ENCODE measurements around the gene TRIO.

TRIO gene

GRCh38 chr5:14297697-14298096 lies 154.6 kb downstream of the TRIO start:
- no peak for DNase-seq (ENCODE audit: low read depth)

GRCh38 chr5:14298126-14298847 lies 155.1 kb downstream of the TRIO start:
- DNase-seq (ENCODE audit: low read depth), result no peak

DNA sequence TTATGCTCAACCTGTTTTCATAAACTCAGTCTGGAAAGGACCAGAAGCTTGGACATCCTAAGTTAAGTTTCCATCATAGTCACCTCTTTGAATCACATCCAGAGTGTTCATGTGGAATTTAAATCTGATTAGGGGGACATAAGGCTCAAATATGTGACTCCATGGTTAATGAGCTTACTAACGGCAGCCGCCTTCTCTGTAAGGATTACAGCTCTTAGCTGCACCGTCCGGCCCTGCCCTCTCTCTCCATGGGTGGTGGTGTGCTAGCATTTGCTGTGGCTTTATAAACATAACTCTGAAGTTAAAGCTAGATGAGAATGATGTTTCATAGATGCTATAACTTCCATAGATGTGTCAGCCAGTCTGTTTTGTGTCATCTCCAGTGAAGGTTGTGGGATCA lies 156.5 kb downstream of the TRIO start:
- no peak for DNase-seq (ENCODE audit: low read depth)

- DNase-seq (ENCODE audit: low read depth), result no peak
These were observed 158.0 kb downstream of the TRIO start for GRCh38 chr5:14301186-14301585.

GRCh38 chr5:14302330-14302729 lies 159.2 kb downstream of the TRIO start:
- DNase-seq (ENCODE audit: low read depth), result no peak

DNA sequence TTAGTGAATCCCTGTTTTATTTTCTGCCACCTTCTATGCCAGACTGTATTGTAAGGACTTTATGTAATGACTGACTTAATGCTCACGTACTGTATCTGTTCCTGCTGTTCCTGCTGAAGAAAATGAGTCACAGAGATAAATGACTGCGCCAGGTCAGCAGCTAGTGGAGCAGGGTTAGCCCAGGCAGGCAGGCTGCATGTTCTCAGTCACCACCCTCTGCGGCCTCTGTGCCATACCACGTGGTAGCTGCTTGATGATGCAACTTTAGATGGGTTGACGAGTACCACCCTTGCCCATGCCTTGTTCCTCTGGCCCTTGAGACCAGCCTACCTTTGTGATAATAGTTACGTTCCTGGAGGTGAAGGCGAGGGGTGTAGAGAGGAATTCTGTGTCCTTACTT lies 161.9 kb downstream of the TRIO start:
- no peak for DNase-seq (ENCODE audit: low read depth)

- no peak for DNase-seq (ENCODE audit: low read depth)
These were observed 163.2 kb downstream of the TRIO start for GRCh38 chr5:14306329-14306815.

DNA sequence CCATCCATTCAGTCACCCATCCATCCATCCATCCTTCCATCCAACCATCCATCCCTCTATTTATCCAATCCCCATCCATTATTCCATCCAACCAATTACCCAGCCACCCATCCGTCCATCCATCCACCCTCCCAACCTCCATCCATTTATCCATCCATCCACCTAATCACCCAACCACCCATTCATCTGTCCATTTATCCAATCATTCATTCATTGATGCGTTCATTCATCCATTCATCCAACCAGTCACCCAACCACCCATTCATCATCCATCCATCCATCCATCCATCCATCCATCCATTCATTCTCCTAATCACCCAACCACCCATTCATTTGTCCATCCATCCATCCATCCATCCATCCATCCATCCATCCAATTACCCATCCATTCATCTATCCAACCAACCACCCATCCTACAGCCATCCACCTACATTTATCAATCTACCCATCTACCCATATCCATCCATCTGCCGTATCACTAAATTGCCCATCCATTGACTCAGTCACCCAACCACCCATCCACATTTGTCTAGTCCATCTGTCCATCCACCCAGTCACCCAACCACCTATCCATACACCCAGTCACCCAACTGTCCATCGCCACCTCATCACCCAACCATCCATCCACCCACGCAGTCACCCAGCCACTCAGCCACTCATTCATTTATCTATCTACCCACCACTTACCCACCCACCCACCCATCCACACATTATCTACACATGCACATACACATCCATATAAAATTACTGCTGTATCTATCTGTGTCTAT lies 165.4 kb downstream of the TRIO start:
- DNase-seq (ENCODE audit: low read depth), result no peak

DNA sequence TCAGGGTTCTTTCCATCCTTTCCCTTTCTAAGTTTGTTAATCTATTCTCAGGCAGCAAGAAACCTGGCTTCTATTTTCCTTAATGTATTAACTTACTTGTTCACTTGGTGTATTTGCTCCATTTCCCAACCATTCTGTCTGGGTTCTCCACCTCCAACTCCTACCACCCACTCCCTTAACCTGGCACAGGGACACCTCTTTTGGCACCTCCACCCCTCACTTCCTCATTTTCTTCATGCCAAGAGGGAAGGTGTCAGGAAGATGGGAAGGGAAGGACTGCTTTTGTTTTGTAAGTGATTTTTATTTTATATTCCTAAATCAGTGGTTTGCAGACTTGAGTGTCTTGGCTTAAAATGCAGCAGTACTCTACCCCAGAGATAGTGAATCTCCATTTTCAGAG lies 166.1 kb downstream of the TRIO start:
- no peak for DNase-seq (ENCODE audit: low read depth)

GRCh38 chr5:14309878-14310531 lies 166.9 kb downstream of the TRIO start:
- DNase-seq (ENCODE audit: low read depth), result no peak

- no peak for DNase-seq (ENCODE audit: low read depth)
These were observed 167.8 kb downstream of the TRIO start for GRCh38 chr5:14310901-14311300.

GRCh38 chr5:14313986-14314690 lies 171.0 kb downstream of the TRIO start:
- DNase-seq (ENCODE audit: low read depth), result no peak

DNA sequence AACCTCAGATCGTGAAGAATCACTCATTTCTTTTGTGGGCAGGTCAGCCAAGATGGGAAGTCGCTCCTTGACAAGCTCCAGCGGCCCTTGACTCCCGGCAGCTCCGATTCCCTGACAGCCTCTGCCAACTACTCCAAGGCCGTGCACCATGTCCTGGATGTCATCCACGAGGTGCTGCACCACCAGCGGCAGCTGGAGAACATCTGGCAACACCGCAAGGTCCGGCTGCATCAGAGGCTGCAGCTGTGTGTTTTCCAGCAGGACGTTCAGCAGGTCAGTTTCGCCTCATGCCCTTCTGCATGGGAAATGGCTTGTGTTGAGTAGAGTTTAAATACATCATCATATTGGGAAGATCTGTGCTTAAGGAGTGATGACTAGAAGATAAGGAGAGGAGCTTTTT lies 173.3 kb downstream of the TRIO start:
- no peak for DNase-seq (ENCODE audit: low read depth)

GRCh38 chr5:14319102-14319501 lies 176.0 kb downstream of the TRIO start:
- no peak for DNase-seq (ENCODE audit: low read depth)

- DNase-seq (ENCODE audit: low read depth), result no peak
These were observed 178.8 kb downstream of the TRIO start for GRCh38 chr5:14321936-14322335.

DNA sequence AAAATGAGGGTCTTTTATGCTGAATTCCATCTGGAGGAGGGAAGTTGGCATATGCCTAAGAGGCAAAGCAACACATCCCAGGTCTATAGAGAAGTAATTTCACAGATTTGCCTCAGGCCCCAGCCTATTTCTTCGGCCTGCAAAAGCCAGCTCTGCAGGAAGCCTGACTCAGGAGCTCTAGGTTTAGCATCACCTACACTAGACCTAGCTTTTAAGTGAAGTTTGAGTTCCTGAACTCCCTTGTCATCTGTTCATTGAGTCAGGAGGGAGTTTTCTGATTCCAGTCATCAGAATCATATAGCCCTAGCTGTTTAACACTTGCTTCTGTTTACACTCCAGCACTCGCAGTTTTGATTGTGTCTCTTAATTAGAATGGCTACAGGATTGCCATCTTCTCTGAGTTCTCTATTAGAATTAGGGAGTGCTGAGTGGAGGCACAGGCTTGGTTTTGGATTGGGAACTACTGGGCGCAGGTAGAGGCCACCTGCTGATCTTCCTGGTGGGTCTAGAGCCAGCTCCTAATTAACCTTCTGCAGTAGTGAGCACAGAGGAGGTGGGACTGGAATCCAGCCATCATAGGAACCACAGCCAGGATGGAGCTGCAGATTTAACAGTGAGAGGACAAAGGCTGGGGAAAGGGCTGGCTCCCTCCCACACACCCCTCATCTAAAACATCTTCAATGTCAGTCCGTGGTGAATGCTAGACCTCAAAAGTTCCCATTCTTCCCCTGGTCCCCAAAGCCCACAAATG lies 179.5 kb downstream of the TRIO start:
- no peak for DNase-seq (ENCODE audit: low read depth)

GRCh38 chr5:14323466-14323865 lies 180.3 kb downstream of the TRIO start:
- no peak for DNase-seq (ENCODE audit: low read depth)

DNA sequence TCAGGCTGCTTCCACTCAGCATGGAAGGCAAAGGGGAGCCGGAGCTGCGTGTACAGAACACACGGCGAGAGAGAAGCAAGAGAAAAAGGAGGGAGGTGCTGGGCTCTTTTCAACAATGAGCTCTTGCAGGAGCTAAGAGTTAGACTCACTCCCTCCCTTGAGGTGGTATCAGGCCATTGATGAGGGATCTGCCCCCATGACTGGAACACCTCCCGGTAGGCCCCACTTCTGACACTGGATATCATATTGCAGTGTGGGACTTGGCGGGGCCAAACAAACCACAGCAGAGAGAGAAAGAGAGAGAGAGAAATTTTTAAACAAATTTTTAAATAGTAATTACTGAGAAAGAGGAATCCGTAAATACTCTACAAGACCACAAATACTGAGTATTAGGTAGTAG lies 182.2 kb downstream of the TRIO start:
- no peak for DNase-seq (ENCODE audit: low read depth)

DNA sequence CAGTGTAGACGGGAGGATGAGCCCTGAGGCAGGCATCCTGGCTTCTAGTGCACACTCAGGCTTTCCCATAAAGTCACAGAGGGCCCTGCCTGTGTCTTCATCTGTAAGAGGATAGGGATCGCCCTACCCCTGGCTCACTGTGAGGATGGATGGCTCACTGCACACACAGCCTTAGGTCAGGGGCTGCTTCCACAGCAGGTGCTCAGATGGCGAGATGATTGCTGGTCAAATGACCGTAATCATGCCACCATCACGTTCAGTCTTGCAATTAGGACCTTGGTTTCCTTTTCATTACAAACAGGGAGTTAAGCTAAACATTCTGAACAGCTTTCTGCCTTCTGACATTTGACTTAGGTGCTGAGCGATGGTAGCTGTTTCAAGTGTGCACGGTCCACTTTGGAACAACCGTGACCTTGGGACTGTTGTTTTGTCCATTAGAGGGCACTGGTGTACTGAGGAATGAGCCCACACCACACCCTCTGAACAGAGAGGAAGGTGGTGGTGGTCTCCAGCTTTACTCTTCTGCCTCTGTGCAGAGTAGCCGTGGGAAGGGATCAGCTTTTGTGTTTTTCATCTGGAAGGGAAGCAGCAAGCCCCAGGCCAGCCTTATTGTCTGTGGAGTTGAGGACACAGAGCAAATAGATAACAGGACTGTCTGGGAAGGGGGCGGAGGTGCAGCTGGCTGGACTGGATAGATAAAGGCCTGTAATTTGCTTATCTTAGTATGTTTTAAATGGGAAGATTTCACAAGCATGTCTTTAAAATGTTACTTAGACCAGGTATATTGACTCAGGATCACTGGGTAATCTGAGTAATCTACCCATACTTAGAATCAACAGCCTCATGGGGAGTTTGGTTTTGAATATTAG lies 183.1 kb downstream of the TRIO start:
- no peak for DNase-seq (ENCODE audit: low read depth)

- DNase-seq (ENCODE audit: low read depth), result no peak
These were observed 184.5 kb downstream of the TRIO start for GRCh38 chr5:14327624-14328023.

- no peak for DNase-seq (ENCODE audit: low read depth)
These were observed 185.0 kb downstream of the TRIO start for GRCh38 chr5:14328144-14328543.
